ENCODE results near the gene MICB.

- TF ChIP-seq POLR2A (IDR thresholded peaks at IDR 0.05; ENCODE audit: borderline replicate concordance, extremely low read depth, insufficient read depth, insufficient read length) (no peak), CTCF (IDR thresholded peaks at IDR 0.05 in 2 of 3, conservative IDR thresholded peaks at IDR 0.05 in 1 of 3; ENCODE audit: borderline replicate concordance in 1 of 3, insufficient read depth in 1 of 3, low read depth in 2 of 3, low read length in 2 of 3) (no peak), SIN3A (IDR thresholded peaks at IDR 0.05; ENCODE audit: low read depth) (no peak), YY1 (IDR thresholded peaks at IDR 0.05; ENCODE audit: extremely low read depth, insufficient replicate concordance, low read depth, low read length) (no peak), MAX (IDR thresholded peaks at IDR 0.05) (no peak), POLR2AphosphoS5 (IDR thresholded peaks at IDR 0.05; ENCODE audit: low read depth, low read length) (no peak), REST (IDR thresholded peaks at IDR 0.05; ENCODE audit: low read depth) (no peak), EGR1 (IDR thresholded peaks at IDR 0.05; ENCODE audit: low read depth) (no peak)
Observed at GRCh38 chr6:31528307-31528777, 30.4 kb downstream of the MICB start.

Measured in HCT116 (cell line).